Stimulated activated CD4-positive, alpha-beta T cell treated with anti-CD3 and anti-CD28 coated beads, Interleukin-4, amount 100 ng/mL, for 24 hours (primary cell): Measurements from ENCODE around the gene TOR1AIP1.

Source experiments
- DNase-seq: peaks from one replicate; pipeline ENCODE4 v3.0.0-alpha.2; 2020

TOR1AIP1 gene

DNA sequence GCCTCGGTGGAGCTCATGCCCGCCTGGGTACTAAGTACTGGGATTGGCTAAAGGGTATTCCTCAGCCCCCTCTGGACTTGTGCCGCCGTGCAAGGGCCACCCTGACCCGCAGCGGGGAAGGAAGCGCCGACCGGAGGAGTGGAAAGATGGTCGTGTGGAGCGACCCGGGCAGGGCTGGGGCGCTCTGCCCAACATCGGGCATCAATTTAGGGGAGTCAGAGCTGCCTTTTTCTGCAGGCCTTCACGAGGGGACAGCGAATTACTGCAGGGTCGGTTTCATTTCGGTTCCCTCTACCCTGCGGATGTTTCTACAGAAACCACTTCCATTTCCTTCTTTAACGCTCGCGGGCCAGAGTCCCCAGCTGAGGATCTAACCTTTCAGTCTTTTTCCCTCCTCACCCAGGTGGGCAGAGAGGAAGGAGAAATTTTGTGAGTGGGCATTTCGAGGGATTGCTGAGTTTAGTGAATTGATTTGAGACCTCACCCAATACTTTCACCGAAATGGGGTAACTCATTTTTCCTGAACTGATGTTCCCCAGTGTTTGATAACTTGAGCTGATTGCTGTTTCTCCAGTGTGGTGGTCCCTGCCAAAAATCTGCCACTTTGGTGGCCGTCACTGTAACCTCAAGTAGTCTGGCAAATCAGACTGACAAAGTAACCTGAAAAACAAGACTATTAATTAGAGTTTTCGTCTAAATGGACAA lies 1.1 kb downstream of the TOR1AIP1 start:
- no peak for DNase-seq

DNA sequence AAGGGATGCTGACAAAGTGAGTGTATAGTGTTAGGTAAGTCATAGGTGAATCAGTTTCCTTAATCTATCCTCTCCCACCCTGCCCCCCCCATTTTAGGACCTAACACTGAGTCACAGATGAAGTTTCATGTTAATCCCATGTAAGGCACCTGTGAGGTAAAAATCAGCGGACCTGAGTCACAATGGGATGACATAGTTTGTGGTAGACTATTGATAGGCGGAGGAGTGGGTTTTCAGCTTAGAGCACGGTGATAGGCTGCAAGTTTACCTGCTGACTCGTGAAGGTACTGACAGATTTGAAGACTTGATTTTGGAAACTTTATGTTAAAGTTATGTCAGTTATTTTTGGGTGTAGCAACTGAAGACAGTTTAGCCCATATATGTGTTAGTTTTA lies 1.7 kb downstream of the TOR1AIP1 start:
- peak; percentile 72 for DNase-seq

DNA sequence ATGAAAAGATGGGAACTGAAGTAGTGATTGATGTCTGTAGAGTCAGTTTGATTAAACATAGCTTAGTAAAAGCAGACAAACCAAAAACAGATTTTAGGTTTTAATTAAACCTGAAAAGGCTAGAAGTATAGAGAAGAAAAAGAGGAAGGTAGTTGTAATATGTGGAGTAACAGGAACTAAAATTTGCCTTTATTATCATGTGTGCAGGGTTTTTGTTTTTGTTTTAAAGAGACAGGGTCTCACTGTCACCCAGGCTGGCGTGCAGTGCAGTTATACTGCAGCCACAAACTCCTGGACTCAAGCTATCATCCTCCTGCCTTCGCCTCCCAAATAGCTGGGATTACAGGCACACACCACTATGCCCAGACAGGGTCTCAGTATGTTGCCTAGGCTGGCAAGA lies 6.0 kb downstream of the TOR1AIP1 start:
- no peak for DNase-seq

- DNase-seq: no peak
Observed at GRCh38 chr1:179889589-179889988, 7.5 kb downstream of the TOR1AIP1 start.

GRCh38 chr1:179910934-179911333 lies 28.8 kb downstream of the TOR1AIP1 start:
- DNase-seq: no peak

DNA sequence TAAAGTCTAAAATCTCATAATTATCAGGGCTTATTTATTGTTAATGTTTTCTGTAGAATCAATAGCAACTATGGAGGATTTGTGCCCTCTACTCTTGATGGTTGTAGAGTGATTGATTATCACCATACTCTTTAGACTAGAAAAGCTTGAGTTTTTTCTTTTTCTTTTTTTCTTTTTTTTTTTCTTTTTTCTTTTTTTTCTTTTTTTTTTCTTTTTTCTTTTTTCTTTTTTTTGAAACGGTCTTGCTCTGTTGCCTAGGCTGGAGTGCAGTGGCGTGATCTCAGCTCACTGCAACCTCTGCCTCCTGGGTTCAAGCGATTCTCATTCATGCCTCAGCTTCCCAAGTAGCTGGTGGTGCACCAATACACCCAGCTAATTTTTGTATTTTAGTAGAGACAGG lies 29.7 kb downstream of the TOR1AIP1 start:
- no peak for DNase-seq

- DNase-seq: no peak
Observed at GRCh38 chr1:179917601-179918429, 35.7 kb downstream of the TOR1AIP1 start.

DNA sequence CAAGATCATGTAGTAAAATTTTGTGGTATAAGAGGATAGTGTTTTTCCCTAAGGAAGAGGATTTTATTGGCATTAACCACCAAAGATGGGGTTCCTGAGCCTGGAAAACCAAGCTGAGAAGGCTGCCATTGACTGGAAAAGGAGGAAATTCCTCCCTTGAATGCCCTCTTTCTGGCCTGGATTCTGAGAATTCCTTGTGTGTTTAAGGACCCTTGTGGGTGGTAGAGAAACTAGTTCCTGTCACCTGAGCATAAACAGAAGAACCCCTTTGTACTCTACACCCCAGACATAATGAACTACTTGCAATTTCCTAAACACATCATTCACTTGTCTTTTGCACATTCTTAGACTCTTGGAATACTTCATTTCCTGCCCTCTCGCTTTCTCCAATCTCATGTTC lies 39.4 kb downstream of the TOR1AIP1 start:
- DNase-seq: no peak

DNA sequence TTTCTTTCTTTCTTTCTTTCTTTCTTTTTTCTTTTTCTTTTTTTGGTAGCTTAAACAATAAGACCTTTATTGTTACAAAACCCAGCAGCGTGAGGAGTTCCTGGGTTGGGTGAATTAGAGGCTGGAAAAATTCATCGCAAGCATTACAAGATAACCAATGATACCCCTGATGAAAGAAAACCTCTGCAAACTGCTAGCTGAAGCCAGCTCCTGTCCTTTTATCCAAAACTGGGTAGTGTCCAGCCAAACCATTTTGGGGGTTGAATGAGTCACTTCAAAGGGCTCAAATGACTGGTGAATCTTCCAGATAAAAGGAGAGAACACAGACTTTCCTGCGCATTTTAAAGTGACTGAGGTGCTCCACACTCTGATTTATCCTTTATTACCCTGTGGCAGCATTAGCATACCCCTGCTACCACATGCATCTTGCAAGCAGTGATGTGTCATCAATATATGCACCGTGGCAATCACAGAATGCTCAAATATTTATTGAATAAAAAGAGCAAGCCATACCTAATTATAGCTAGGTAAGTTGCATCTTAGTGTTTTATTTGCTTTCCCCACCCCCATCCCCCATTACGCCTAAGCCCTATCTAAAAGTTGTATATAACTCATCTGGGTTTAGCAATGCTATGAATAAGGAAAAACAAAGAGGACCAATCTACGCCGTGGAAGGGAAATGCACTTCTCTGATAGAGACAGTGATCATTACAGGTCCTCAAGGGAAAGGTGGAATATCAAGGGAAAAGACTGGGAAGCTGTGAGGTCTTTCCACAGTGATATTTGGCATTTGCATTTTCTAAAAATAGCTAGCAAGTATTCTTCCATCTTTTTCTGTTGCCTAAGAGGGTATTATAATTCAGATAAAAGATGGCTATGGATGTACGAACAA lies 40.1 kb downstream of the TOR1AIP1 start:
- DNase-seq: no peak

- DNase-seq: no peak
Observed at GRCh38 chr1:179923029-179923428, 40.9 kb downstream of the TOR1AIP1 start.

- no peak for DNase-seq
Observed at GRCh38 chr1:179924268-179924667, 42.2 kb downstream of the TOR1AIP1 start.

GRCh38 chr1:179925302-179925701 lies 43.2 kb downstream of the TOR1AIP1 start:
- DNase-seq: no peak

DNA sequence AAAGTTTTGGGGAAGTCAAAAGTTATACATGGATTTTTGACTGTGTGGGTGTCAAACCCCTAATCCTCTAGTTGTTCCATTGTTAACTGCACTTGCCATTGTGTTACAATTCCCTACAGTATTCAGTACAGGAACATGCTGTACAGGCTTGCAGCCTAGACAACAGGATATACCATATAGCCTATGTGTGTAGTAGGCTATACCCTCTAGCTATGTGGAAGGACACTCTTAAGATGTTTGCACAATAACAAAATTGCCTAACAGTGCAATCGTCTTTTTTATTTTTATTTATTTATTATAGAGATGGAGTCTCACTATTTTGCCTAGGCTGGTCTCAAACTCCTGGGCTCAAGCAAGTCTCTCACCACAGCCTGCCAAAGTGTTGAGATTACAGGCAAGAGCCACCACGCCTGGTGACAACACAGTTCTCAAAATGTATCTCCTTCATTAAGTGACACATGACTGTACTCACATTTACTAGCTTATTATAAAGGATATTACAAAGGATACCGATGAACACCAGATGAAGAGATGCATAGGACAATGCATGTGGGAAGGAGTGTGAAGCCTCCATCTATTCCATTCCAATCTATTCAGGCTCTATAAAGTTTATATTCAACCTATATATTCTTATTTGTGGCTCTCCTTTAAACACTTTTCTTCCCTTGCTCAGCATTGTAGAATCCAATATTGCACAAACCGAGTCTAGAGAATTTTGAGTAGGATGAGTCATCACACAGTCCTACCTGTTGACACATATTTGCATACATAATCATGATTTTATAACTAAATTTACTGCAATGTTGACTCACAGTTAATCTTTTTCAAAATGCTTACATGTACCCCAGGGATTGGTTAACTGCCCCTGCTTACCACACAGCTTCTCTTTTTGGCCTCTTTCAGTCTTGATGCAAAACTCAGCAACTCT lies 44.1 kb downstream of the TOR1AIP1 start:
- no peak for DNase-seq

DNA sequence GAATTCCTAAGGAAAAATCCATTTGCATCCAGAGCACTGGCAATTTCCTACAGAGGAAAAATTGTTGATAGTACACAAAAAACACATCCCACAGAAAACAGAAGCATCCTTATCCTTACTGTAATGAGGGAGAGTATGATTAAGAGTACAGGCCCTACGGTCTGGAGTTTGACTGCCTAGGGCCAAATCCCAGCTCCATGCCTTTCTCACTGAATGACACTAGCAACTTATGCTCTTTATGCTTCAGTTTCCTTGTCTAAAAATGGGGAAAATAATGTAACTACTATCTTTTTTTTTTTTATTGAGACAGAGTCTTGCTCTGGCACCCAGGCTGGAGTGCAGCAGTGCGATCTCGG lies 44.7 kb downstream of the TOR1AIP1 start:
- no peak for DNase-seq

- DNase-seq: no peak
Observed at GRCh38 chr1:179929955-179930798, 48.1 kb downstream of the TOR1AIP1 start.

DNA sequence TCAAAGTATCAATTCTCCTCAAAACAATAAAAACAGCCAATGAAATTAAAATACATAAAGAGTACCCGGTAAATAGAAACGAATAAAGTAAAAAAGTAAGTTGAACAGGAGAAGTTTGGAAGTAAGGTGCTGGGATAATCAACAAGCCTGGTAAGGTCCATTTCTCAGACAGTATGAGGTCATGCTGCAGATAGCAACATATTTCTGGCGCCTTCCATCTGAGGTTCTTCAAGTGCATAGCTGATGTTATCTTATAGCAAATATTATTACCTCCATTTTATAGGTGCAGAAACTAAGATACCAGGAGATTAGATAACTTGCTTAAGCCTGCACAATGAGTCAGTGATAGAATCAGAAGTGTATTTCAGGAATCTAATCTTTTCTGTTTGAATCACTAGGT lies 48.8 kb downstream of the TOR1AIP1 start:
- no peak for DNase-seq

DNA sequence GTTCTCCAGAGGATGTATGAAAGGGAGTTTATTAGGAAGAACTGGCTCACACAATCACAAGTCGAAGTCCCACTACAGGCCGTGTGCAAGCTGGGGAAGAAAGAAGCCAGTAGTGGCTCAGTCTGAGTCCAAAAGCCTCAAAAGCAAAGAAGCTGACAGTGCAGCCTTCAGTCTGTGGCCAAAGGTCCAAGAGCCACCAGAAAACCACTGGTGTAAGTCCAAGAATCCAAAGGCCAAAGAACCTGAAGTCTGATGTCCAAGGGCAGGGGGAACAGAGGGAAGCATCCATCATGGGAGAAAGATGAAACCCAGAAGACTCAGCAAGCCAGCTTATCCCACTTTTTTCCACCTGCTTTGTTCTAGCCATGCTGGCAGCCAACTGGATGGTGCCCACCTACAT lies 51.1 kb downstream of the TOR1AIP1 start:
- no peak for DNase-seq

GRCh38 chr1:179935909-179936496 lies 53.9 kb downstream of the TOR1AIP1 start:
- no peak for DNase-seq

- DNase-seq: no peak
Observed at GRCh38 chr1:179937668-179938254, 55.7 kb downstream of the TOR1AIP1 start.

GRCh38 chr1:179938752-179939151 lies 56.7 kb downstream of the TOR1AIP1 start:
- no peak for DNase-seq

GRCh38 chr1:179939941-179940340 lies 57.9 kb downstream of the TOR1AIP1 start:
- DNase-seq: no peak
